HG02678 (cell line): Measurements from ENCODE around the gene IFT25.

Experiments
- ATAC-seq: cut with Tn5 transposase; IDR thresholded peaks from one replicate; pipeline ENCODE4 v1.9.1; 2021; ENCODE audit warnings: mild to moderate bottlenecking, moderate library complexity; ENCODE audit not compliant: unreplicated experiment

Gene IFT25

DNA sequence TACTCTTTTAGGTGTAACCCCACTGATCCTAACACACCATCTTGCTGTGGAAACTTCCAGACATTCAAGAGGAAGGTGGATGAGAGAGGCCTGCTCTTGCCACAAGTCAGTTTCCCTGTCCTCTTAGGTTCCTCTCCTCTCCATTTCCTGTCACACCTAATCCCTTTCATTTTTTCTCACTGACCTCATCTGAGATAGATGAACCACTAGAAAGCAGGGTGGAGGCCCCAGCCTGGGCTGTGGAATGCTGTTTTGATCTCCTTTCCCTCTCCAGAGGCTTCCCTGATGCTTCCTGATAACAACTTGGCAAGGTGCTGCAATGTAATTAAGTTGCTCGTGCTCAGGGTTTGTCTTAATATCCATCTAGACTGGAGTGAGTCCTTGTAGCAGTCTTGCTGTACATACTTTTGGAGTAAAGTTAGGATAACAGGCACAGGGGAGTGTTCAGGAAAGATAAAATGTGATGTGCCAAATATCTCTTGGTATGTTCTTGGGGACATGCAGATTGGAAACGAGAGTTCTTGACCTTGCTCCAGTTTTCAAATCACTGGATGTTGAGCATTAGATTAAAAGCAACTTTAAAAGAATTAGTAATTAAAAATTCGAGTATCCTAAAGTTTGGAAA is 11.8 kb upstream of the IFT25 start:
- no peak for ATAC-seq

DNA sequence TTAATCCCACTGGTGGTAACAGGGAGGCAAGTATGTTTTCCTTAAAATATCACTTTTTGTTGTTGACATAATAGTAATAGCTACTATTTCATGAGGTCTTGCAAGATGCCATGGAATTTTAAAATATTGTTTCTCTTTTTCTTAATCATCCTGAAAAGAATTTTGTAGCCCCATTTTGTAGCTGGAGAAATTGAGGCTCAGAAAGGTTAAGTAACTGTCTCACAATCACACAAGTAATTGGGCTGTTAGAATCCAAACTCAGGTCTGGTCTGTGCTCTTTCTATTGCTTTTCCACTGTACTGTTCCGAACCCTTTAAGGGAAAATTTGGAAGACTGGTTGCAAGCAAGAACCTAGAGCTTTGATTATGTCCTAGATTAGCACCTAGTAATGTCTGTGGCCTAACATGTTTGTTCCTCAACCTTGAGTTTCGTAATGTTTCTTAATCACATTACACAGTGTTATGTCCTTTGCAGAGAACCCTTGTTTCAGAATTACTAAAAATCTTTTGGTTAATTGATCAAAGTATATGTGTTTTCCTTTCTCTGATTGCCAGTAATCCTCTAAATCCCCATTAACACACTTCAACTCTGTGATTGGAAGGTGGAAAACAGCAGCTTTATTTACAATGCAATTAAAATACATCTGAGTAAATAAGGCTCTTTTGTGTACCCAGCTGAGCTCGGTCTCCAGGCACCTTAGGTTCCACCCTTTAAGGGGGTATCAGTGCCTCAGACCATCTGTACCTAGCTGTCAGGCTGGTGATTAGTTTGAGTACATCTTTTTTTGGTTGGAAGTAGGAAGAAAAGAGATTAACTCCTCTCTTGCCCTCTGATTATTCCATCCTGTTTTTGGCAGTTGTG is 11.0 kb upstream of the IFT25 start:
- ATAC-seq: no peak

DNA sequence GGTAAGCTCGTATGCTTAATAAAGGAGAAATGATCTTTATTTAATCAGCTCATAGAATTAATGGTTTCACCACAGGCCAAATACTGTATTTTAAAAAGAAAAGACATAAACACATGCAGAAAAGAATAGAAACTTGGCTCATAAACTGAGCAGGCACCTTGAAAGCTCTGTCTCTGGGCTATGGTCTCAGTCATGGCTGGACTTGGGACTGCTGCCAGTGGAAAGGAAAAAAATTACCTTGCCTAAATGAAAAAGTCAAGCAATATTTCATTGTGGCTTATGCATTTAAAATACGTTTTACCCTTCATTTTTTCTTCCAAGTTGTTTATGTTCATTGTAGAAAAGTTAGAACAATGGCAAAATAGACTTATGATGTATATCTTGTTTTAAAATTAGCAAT is 8.6 kb upstream of the IFT25 start:
- ATAC-seq: no peak

DNA sequence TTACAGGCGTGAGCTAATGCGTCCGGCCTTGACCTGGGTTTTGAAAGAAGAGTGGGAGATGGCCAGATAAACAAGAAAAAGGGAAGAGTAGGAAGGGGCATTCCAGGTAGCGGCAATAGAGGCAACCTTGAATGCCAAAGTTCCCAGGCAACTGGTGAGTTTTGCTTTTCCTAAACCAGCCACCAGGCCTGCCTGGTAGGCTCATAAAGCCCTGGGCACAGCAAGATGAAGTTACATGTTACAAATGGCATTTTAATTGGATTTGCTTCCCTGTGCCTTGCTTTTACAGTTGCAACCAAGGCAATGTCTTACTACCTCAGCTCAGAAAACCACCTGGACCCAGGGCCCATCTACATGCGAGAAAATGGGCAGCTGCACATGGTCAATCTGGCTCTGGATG is 6.2 kb upstream of the IFT25 start:
- no peak for ATAC-seq

DNA sequence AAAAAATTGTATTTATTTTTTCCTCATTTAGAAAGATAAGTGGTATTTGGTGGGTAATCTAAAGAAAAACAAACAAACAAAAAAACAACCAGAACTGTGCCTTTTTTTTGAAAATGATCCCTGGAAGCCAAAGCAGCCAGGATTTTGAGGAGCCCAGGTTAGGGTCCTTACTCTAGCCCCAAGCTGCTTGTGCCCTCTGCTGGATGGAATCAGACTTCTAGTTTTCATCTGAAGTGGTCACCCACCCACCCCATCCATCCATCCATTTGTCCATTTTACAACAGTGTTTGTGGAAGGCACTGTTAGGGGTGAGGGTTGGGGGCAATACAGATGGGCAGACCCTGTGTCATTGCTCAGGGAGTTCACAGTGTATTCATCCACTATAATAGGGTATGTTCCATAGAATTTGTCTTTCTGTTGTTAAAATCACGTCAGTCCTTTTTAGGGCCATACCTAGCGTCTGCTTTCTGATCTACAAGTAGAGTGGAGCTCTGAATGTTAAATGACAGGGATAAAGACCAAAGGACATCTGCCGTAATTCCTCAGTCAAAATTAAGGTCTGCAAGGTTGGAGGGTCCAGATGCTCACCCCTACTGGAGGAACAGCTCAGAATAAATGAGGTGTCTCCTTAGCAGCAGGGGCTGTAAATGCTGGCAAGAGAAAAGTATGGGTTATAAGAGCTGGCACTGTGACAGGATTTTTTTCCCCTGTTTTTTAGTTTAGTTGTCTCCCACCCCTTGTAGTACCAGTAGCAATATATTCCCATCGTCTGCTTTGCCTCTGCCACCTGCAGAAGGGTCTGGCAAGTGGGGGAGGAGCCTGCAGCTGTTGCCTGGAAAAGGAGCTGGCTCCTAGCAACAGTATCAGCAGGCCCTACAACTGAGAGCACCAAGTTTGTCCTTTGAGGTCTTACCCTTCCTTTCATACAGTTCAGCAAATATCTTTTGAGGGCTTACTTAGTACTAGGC is 3.8 kb upstream of the IFT25 start:
- no peak for ATAC-seq

DNA sequence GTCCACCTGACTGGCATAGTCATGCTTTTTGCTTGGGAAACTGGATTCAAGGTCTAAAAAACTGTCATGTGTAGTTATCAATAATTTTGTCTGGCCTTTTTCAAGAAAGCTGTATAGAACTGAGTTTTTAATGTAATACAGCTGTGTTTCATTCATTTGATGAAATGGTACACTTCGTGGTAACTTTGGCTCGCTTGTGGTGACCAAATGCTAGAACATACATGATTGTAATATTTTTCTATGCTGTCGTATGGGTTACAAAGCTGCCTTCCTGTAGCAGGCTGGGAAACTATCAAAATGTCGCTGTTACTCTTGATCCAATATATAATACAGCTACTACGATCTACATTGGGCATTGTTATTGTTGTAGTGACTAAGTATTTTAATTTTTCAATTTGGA is 2.8 kb upstream of the IFT25 start:
- ATAC-seq: no peak

DNA sequence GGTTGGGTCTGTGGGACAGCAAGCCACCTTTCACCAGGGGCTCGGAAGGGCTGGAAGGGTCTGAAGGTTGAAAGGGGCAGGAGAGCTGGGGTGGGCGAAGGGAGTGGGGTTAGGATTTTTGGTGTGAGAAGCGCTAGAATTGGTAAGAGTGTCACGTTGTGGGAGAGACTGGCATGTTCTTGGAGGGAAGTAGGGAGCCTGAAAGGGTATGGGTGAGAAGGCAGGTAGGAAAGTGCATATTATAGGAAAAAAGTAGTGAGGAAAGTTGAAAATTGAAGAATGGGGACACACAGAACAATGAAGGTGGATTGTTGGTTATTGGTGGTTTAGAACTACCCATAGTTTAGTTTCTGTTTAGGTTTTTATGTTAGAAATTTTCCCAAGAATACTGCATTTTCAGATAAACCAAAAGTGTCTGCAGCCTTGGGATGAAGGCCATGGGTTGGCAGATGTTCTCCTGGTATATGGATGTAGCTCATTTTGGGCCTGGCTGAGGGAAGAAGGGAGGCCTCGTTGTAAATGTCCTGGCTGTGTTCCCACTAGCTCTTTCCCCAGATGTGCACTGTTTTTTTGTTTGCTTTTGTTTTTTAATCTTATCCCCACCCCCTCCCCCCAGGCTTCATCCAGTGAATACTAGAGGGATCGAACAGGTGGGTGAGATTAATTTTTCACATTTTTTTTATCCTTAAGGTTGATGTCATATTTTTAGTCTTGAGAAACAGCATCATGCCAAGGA is 1.8 kb upstream of the IFT25 start:
- no peak for ATAC-seq

DNA sequence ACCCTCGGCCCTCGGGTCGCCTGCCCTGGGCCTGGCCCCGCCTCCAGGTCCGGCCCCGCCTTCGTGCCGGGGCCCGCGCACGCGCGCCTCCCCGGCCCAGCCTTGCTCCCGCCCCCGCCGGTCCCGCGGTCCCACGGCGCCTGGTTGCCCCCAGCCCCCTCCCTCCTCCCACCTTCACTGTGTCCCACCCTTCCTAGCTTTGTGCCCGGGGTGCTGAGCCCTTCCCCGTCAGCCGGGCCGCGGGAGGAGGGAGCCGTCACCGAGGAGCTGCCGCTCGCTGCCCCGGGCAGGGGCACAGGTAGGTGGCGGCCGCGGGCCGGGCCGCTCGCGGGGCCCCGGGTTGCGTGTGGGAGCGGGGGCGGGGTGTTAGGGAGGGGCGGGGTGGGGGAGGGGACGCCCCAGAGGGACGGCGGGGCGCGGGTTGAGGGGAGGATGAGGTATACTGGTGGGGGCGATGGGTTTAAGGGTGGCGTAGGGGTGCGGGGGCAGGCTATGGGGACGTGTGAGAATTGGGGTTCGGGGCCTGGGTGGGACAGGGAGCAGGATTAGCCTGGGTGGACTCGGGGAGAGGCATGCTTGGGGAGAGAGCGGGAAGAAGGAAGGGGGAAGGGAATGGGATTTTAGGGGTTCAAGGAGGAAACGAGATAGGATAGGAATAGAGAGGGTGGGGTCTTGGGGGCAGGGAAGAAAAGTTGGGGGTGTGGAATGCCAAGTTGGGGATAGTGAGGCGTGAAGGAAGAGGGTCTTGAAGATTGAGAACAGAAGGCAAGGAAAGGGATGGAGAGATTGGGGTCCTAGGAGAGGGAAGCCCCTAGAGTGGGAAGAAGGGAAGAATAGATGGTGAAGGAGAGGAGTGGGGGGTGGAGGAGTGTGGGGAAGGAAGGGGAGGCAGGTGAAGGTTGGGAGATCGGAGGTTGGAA is 1.0 kb upstream of the IFT25 start, which contains the start of gene LRRC42:
LRRC42 (plus strand) TSS at position 99 of the 920 bp plus-strand sequence. CDS start 5,650 bp downstream, outside the sequence.
- peak; percentile 62 for ATAC-seq

DNA sequence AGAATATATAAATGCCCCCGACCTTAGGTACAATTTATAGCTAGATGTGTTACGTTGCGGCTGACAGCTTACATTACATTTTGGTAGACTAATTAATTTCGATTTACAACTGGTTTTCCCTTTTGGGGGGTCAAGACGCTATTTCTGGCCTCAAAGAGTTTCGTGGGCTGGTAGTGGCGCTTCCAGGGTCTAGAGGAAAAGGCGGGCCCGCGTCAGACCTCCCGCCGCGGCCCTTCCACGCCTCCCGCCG is 391 bp downstream of the IFT25 start:
- no peak for ATAC-seq

DNA sequence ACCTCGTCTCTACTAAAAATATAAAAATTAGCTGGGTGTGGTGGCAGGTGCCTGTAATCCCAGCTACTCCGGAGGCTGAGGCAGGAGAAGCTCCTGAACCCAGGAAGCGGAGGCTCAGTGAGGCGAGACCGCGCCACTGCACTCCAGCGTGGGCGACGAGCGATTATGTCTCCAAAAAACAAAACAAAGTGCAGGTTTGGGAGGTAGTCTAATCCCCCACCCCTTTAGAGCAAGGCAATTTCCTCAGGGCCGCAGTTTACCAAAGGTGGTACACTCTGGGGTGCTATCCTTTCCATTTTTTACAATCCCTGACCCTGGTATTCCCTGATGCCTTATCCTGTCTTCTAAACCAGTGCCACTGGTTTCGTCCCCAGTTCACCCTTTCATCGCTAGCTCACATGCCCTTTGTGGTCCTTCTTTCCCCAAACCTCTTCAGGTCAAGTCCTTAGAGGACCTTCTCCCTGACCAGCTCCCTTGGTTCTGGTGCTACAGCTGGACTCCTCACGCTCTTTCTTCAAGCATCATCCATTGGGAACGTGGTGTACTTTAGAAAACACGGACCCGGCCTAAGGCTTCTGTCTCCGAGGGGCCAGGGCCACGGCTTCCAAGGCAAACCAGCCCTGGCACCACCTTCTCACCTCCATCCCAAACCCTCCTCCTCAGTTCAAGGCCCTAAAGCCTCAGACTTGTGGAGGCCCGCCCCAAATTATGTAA is 873 bp downstream of the IFT25 start:
- ATAC-seq: no peak

DNA sequence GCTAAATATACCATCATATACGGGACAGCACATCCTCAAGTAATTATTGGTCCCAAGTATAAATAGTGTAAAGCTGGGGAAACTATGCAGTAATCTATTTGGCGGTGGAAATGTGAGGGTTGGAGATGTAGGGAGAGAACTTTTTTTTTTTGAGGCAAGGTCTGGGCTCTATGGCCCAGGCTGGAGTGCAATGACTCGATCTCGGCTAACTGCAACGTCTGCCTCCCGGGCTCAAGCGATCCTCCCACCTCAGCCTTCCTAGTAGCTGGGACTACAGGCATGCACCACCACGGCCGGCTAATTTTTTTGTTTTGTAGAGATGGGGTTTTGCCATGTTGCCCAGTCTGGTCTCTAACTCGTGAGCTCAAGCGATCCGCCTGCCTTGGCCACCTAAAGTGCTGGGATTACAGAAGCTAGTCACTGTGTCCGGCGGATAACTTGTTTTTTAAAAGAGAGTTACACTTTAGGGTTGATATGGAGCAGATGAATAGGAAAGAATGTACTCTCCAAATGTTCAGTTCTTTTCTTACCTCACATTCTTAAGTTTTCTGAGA is 1.9 kb downstream of the IFT25 start:
- no peak for ATAC-seq

DNA sequence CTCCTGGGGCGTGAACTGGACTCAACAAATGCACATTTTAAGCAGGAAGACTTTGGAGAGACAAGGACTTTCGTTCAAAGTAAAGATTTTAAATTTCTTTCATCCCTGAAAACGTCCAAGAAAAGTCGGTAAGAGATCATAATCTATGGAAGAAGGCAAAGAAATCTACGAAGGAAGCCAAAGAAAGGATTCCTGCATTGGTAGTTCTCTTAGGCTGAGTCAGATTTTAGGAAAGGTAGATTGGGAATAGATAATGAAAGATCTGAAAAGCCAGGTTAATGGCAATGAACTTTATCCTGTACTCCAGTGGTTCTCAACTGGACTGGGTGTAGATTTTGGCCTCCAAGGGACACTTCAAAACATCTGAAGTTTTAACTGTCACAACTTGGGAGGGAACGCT is 2.4 kb downstream of the IFT25 start:
- no peak for ATAC-seq

DNA sequence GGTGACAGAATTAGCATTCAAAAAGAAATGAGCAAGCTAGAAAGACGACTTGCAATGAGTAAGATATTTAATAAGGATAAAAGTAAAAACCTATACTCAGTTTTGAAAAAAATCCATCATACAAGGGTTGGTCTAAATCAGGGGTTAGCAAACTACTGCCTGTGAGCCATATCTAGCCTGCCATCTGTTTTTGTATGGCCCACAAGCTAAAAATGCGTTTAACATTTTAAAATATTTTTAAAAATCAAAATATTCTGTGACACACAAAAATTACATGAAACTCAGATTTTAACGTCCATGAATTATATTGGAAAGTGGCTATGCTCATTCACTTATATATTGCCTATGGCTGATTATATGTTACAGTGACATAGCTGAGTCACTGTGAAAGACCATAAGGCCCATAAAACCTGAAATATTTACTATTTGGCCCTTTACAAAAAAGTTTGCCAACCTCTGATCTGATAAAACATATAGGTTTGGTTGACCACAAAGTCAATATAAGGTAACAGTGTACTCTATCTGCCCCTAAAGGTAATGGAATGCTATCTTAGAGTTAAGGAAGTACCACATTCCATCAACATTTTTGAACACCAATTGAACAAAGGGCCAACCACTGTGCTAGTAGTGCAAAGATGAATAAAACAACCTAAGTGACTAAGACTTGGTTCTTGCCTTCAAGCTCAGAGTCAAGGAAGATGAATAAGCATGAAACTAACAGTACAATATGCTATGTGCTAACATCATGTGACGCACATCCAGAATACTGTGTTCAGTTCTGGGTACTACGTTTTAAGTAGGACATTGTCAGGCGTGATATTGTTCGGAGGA is 3.2 kb downstream of the IFT25 start:
- no peak for ATAC-seq

DNA sequence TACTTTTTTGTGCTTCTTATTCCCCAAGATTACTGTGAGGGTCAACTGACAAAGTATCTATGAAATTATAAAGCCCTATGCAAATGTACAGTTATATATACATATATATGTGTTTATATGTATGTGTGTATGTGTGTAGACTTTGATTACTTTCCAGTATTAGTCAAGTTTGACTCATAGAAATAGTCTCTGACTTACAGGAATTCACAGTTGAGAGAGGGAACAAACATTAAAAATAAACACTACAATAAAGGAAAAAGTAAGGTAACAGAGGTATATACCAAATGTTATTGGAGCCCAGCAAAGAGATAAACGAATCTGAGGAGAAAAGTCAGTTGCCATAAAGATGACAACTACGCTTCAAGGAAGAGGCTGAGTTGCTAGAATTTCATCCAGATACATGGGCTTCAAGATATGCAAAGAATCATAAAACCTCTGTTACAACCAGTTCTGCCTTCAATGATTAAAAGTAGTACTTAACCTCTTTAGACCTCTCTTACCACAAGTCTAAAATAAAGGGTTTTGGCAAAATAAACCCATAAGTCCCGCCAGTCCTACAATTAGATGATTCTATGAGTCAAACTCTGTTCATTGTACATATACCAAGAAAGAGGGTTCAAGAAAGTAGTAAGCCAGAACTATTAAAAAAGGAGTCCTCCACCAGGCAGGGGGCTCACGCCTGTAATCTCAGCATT is 7.2 kb downstream of the IFT25 start:
- ATAC-seq: no peak

DNA sequence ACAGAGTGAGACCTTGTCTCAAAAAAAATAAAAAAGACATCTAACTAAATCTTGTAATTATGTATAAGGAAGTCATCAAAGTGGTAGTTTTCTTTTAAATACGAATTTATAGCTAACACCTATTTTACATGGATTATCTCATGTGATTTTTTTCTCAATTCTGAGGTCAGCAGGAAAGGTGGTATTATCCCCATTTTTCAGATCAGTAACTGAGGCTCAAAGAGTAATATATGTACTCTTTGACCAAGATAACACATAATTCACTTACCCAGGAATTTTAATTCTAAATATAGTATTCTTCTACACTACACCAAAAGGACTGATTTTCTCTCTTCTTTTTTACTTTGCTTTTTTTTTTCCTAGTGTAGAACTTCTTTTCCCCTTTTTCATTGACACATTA is 9.1 kb downstream of the IFT25 start:
- ATAC-seq: no peak

DNA sequence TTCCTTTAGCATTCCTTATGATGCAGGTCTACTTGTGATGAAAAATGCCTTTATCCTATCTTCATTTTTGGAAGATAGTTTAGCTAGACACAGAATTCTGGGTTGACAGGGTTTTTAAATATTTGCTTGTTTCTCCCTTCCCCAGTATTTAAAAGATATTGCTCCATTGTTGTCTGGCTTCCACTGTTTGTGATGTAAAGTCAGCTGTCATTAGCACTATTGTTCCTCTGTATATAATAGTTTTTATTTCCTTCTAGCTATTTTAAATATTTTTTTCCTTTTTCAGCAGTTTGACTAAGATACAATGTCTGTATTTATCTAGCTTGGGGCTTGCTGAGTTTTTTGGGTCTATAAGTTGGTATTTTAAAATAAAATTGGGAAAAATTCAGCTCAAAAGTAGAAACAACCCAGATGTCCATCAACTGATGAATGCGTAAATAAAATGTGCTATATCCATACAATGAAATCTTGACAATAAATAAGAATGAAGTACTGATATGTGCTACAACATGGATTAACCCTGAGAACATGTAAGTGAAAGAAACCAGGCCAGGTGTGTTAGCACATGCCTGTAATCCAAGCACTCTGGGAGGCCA is 11.2 kb downstream of the IFT25 start:
- ATAC-seq: no peak

DNA sequence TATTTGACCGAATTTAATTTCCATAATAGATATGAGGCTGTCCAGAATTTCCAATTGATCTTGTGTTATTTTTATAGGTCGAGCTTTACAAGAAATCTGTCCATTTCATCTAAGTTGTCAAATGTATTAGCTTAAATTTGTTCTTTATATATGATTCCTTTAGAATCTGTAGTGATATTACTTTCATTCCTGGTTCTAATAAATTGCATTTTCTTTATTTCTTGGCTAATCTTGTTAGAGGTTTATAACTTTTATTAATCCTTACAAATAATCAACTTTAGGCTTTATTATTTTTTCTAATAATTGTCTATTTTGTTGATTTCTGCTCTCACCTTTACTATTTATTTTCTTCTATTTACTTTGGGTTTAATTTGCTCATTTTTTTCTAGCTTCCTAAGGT is 14.0 kb downstream of the IFT25 start:
- no peak for ATAC-seq
